Smooth muscle cell (in vitro differentiated cells): Measurements from ENCODE around the gene FPGS. TPM values are rescaled to one million over a fixed set of nuclear protein-coding genes. Genes with fewer than 3 reads are reported as not detected.

Source experiments
- DNase-seq: peaks from one replicate; lab custom pipeline; 2025; ENCODE audit not compliant: unreplicated experiment; lab: John Stamatoyannopoulos, UW
- H2AFZ ChIP-seq: fragments of 200-600 bp; sonication (generic); 2 replicates; pipeline ENCODE4 v1.6.0; 2016; ENCODE audit warnings: antibody characterized with exemption, low read depth, mild to moderate bottlenecking
- H3F3A ChIP-seq: fragments of 200-600 bp; sonication (generic); 2 replicates; pipeline ENCODE4 v1.6.0; 2017; ENCODE audit warnings: antibody characterized with exemption, low read depth
- H3K27ac ChIP-seq: fragments of 200-600 bp; sonication (generic); 2 replicates; pipeline ENCODE4 v1.5.1; 2016; ENCODE audit warnings: low read depth, mild to moderate bottlenecking
- H3K27me3 ChIP-seq: fragments of 200-600 bp; sonication (generic); 2 replicates; pipeline ENCODE4 v1.6.1; 2016; ENCODE audit warnings: low read depth, mild to moderate bottlenecking
- H3K36me3 ChIP-seq: fragments of 200-600 bp; sonication (generic); 2 replicates; pipeline ENCODE4 v1.5.1; 2016; ENCODE audit warnings: low read depth
- H3K4me1 ChIP-seq: fragments of 200-600 bp; sonication (generic); 2 replicates; pipeline ENCODE4 v1.5.1; 2016; ENCODE audit warnings: low read depth
- H3K4me2 ChIP-seq: fragments of 200-600 bp; sonication (generic); 2 replicates; pipeline ENCODE4 v1.6.0; 2016; ENCODE audit warnings: mild to moderate bottlenecking
- H3K4me3 ChIP-seq: fragments of 200-600 bp; sonication (generic); 2 replicates; pipeline ENCODE4 v1.5.1; 2016; ENCODE audit warnings: mild to moderate bottlenecking
- H3K79me2 ChIP-seq: fragments of 200-600 bp; sonication (generic); 2 replicates; pipeline ENCODE4 v1.6.0; 2016; ENCODE audit warnings: low read depth, mild to moderate bottlenecking
- H3K9ac ChIP-seq: fragments of 200-600 bp; sonication (generic); 2 replicates; pipeline ENCODE4 v1.6.0; 2016; ENCODE audit warnings: low read depth
- H3K9me3 ChIP-seq: fragments of 200-600 bp; sonication (generic); replicated peaks from 2 replicates; pipeline ENCODE4 v1.5.1; 2016; ENCODE audit warnings: low read depth
- H4K20me1 ChIP-seq: fragments of 200-600 bp; sonication (generic); 2 replicates; pipeline ENCODE4 v1.6.0; 2016; ENCODE audit warnings: low read depth
- WGBS: methylation state at CpG from one replicate; pipeline ENCODE4 v1.1.7; 2016; ENCODE audit warnings: low lambda C conversion rate; 5-methylcytosine and 5-hydroxymethylcytosine counted together
- polyA plus RNA-seq: library from polyadenylated mRNA; unstranded; fragments of >200 nt; fragmentation: Nextera tagmentation; extraction: Ambion mirVana; gene quantifications from 2 replicates; pipeline ENCODE4 v1.2.1, GENCODE V29; 2016
- total RNA-seq: library from RNA; depleted of rRNA; stranded (reverse); fragments of >200 nt; gene quantifications from 2 replicates; pipeline ENCODE4 v1.2.3, GENCODE V29; 2014
- TF ChIP-seq, protein P1 (sequence below): fragments of 200-600 bp; sonication (generic); IDR thresholded peaks from 2 replicates; pipeline ENCODE4 v1.5.1; 2017; ENCODE audit warnings: borderline replicate concordance, mild to moderate bottlenecking, antibody characterized with exemption; ENCODE audit not compliant: insufficient read depth, poor library complexity, severe bottlenecking

Gene FPGS
- total and polyA plus RNA-seq, 2 experiments from 2014 or later = 12.9 to 34.9 TPM

DNA sequence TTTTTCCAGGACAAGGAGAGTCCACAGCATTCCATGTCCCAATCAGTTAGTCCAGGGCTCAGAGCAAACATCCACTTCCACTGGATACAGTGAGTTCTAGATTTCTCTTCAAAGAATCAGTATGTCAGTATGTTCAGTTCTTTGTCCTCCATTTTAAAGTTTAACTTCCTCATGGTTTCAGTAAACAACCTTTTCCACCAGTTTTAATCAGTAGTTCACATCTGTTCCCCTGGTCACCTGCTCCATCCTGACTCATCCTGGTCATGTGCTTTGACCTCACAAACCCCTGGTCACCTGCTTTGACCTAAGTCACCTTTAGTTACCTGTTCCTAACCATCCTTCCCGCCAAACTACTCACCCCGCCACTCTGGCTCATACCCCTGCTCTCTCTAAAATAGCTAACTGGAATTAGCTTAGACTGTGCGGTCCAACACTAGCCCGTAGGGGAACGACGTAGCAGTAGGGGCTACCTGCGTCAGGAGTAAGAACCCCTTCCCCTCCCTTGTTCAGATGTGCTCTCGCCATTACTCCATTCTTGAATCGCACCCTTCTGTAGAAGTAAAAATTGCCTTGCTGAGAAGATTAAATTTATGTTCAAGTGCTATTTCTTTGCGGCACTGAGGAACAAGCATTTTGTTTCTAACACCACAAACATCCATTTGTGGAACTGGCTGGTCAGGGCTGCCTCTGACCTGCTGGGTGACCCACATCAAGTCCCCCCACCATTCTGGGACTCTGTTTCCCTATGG, 46.2 kb downstream of the FPGS start:
- no peak overlapping the region for H2AFZ ChIP-seq
- peaks cover 12% of the 10 kb centered on the region for H3K79me2 ChIP-seq
- H3K9me3 ChIP-seq = no peaks in the 10 kb centered on the region
- no peak overlapping the region for H3K9ac ChIP-seq
- H3K27me3 ChIP-seq = no peaks in the 10 kb centered on the region
- TF ChIP-seq, protein P1, sequence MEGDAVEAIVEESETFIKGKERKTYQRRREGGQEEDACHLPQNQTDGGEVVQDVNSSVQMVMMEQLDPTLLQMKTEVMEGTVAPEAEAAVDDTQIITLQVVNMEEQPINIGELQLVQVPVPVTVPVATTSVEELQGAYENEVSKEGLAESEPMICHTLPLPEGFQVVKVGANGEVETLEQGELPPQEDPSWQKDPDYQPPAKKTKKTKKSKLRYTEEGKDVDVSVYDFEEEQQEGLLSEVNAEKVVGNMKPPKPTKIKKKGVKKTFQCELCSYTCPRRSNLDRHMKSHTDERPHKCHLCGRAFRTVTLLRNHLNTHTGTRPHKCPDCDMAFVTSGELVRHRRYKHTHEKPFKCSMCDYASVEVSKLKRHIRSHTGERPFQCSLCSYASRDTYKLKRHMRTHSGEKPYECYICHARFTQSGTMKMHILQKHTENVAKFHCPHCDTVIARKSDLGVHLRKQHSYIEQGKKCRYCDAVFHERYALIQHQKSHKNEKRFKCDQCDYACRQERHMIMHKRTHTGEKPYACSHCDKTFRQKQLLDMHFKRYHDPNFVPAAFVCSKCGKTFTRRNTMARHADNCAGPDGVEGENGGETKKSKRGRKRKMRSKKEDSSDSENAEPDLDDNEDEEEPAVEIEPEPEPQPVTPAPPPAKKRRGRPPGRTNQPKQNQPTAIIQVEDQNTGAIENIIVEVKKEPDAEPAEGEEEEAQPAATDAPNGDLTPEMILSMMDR = no peak
- no peaks in the 10 kb centered on the region for H3F3A ChIP-seq
- H3K4me1 ChIP-seq = no peaks in the 10 kb centered on the region
- H4K20me1 ChIP-seq = no peaks in the 10 kb centered on the region
- no peak overlapping the region for H3K4me2 ChIP-seq
- no peaks in the 10 kb centered on the region for H3K36me3 ChIP-seq
- H3K4me3 ChIP-seq = no peak overlapping the region
- 89% methylated on average over 10 of the region's 10 CpGs for WGBS
- no peak for DNase-seq
- no peak overlapping the region for H3K27ac ChIP-seq

DNA sequence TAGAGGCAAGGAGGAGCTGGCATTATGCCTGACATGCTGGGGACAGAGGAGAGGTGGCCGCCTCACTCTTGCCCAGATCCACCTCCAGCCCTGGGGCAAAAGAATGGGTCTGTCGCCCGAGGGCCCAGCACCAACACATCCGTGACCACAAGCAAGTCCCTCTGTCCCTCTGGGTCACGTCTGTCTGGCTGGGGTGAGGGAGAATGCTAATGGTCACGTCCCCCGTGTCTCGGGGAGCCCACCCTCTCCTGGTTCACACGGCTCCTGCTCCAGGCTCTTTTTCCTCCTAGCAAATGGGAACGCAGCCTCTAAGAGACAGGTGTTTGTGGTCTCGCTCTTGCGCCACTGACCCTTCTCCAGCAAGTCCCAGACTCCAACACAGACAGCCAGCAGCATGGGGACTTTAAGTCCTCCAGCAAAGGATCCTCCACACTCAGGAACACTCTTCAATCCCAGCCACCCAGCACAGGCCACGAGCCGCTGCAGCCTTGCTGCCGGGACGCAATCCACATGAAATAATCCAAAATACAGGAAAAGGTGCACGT, 47.7 kb downstream of the FPGS start:
- DNase-seq = no peak
- H3K4me3 ChIP-seq = no peak overlapping the region
- no peak overlapping the region for H3K9ac ChIP-seq
- TF ChIP-seq, protein P1 = no peak
- no peak overlapping the region for H3K4me2 ChIP-seq
- 92% methylated on average over 17 of the region's 17 CpGs for WGBS
- H3K27ac ChIP-seq = no peak overlapping the region
- H3K36me3 ChIP-seq = no peaks in the 10 kb centered on the region
- no peaks in the 10 kb centered on the region for H3K9me3 ChIP-seq
- no peaks in the 10 kb centered on the region for H3K27me3 ChIP-seq
- H3K4me1 ChIP-seq = no peaks in the 10 kb centered on the region
- H3F3A ChIP-seq = no peaks in the 10 kb centered on the region
- no peak overlapping the region for H2AFZ ChIP-seq
- H3K79me2 ChIP-seq = peaks cover 12% of the 10 kb centered on the region
- no peaks in the 10 kb centered on the region for H4K20me1 ChIP-seq

DNA sequence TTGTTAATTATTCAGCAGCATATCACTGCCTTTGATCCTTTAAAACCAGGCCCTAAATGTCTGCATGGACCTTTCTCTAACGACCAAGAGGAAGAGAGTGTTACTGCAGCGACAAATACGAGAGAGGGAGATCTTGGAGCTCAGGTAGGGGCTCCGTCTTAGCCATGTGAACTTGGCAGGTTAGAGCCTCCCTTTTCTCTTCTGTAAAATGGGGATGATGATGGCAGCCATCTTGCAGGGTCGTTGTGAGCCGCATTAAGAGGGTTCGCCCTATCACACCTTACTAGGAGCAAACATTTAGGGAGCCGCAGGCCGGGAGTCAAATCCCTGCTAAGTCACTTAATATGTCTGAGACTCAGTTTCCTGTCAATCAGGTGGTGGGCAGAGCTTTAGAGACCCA, 50.1 kb downstream of the FPGS start:
- Histone ChIP-seq H3K9me3 (no peaks in the 10 kb centered on the region), H3K27ac (no peak overlapping the region), H3K36me3 (no peaks in the 10 kb centered on the region), H3K4me2 (peak overlapping the region; percentile 87), H3K4me3 (no peak overlapping the region), H3K27me3 (no peaks in the 10 kb centered on the region), H3K79me2 (peaks cover 12% of the 10 kb centered on the region), H4K20me1 (no peaks in the 10 kb centered on the region), H3F3A (no peaks in the 10 kb centered on the region), H3K4me1 (no peaks in the 10 kb centered on the region), H3K9ac (no peak overlapping the region), H2AFZ (no peak overlapping the region)
- TF ChIP-seq, protein P1 = no peak
- no peak for DNase-seq
- WGBS = 86% methylated on average over 9 of the region's 9 CpGs
